HepG2 (cell line): Measurements from ENCODE around the gene CKB. TPM values are rescaled to one million over a fixed set of nuclear protein-coding genes. Genes with fewer than 3 reads are reported as not detected.
A peak's percentile ranks its signal among the peaks of the same experiment; 100 is the strongest.

ENCODE experiments used
- ATAC-seq: fragments of 200-7000 bp; cut with Tn5 transposase; 3 replicates; pipeline ENCODE4 v1.9.1; 2020; ENCODE audit warnings: mild to moderate bottlenecking, moderate library complexity
- BruUV-seq: library from RNA; stranded (reverse); fragments of 400-500 nt; replicated peaks from 2 replicates; lab custom pipeline; 2021; lab: Mats Ljungman, UMichigan
- CTCF ChIA-PET: fragments of 300-600 bp; formaldehyde crosslinking; extraction: SDS; loops from one replicate; lab custom pipeline; 2021; ENCODE audit warnings: low total read pairs, inconsistent platforms, low intra/inter-chr PET ratio; lab: Yijun Ruan, JAX
- POLR2A ChIA-PET: fragments of 350-600 bp; sonication (Branson Sonifier 250); formaldehyde crosslinking; loops from one replicate; lab custom pipeline; 2020; ENCODE audit warnings: antibody characterized with exemption, inconsistent platforms; lab: Yijun Ruan, JAX
- DNase-seq: peaks from one replicate; pipeline ENCODE4 v3.0.0-alpha.2; 2015; ENCODE audit warnings: low spot score
- FAIRE-seq: peaks from 3 replicates; lab custom pipeline; 2011; peaks lifted over from hg19 to GRCh38; lab: Jason Lieb, UNC
- H2AFZ ChIP-seq: one replicate; pipeline ENCODE4 v1.6.1; 2011; ENCODE audit warnings: low read length, inconsistent platforms
- H3K27ac ChIP-seq: fragments of 300-600 bp; 3 replicates; pipeline ENCODE4 v1.8.0; 2011; ENCODE audit warnings: mixed run types, mild to moderate bottlenecking, mixed read lengths, low read length, inconsistent platforms; ENCODE audit not compliant: insufficient read depth; ENCODE audit errors: extremely low read length
- H3K27me3 ChIP-seq, 2 experiments: fragments of 200-600 bp in 1 of 2; 2 replicates in 1 of 2; 3 replicates in 1 of 2; pipeline versions ENCODE4 v1.6.0 to v1.8.0; 2011; ENCODE audit warnings: low read length in 2 of 2, mild to moderate bottlenecking in 2 of 2, moderate library complexity in 2 of 2, inconsistent platforms in 1 of 2; ENCODE audit not compliant: insufficient read depth in 2 of 2, control insufficient read depth in 1 of 2
- H3K36me3 ChIP-seq, 2 experiments: fragments of 200-600 bp in 1 of 2; replicated peaks in 1 of 2; 2 replicates in 1 of 2; 3 replicates in 1 of 2; pipeline versions ENCODE4 v1.5.1 to v1.8.0; 2011; ENCODE audit warnings: low read length in 2 of 2, inconsistent platforms in 1 of 2; ENCODE audit not compliant: insufficient read depth in 2 of 2, control insufficient read depth in 1 of 2
- H3K4me1 ChIP-seq: 2 replicates; pipeline ENCODE4 v1.5.1; 2012; ENCODE audit warnings: low read length, inconsistent platforms; ENCODE audit not compliant: insufficient read depth
- H3K4me2 ChIP-seq: 2 replicates; pipeline ENCODE4 v1.6.0; 2011; ENCODE audit warnings: low read depth, low read length, inconsistent platforms
- H3K4me3 ChIP-seq, 3 experiments: fragments of 200-600 bp in 1 of 3; sonication (generic), shearing (Covaris generic) in 1 of 3; replicated peaks in 1 of 3; 2 replicates each; pipeline ENCODE4 v1.5.1; 2011 to 2016; ENCODE audit warnings: low read length in 3 of 3, inconsistent platforms in 2 of 3, low read depth in 2 of 3, mild to moderate bottlenecking in 2 of 3, control low read depth in 1 of 3, mixed read lengths in 1 of 3; ENCODE audit not compliant: insufficient read depth in 1 of 3
- H3K79me2 ChIP-seq: one replicate; pipeline ENCODE4 v1.6.1; 2011; ENCODE audit warnings: low read length, inconsistent platforms; ENCODE audit not compliant: insufficient read depth
- H3K9ac ChIP-seq: 2 replicates; pipeline ENCODE4 v1.6.0; 2011; ENCODE audit warnings: mild to moderate bottlenecking, low read depth, low read length, inconsistent platforms; ENCODE audit not compliant: insufficient read depth
- H3K9me3 ChIP-seq: 2 replicates; pipeline ENCODE4 v1.5.1; 2012; ENCODE audit warnings: mild to moderate bottlenecking, low read length
- H4K20me1 ChIP-seq: 2 replicates; pipeline ENCODE4 v1.6.0; 2011; ENCODE audit warnings: inconsistent platforms, mild to moderate bottlenecking, low read length, moderate library complexity; ENCODE audit not compliant: insufficient read depth
- AGO2 ChIP-seq: fragments of 200-400 bp; formaldehyde crosslinking; optimal IDR thresholded peaks from 2 replicates; pipeline ENCODE3; 2017; ENCODE audit warnings: mild to moderate bottlenecking, low read depth, low read length, moderate library complexity
- BHLHE40 ChIP-seq: IDR thresholded peaks from 2 replicates; pipeline ENCODE4 v1.6.1; 2011; ENCODE audit warnings: low read length, improper control_type of control experiment
- HNRNPL ChIP-seq: fragments of 200-400 bp; formaldehyde crosslinking; IDR thresholded peaks from 2 replicates; pipeline ENCODE4 v1.6.1; 2017; ENCODE audit warnings: mild to moderate bottlenecking, low read depth, low read length
- KDM5B ChIP-seq: sonication (generic); formaldehyde crosslinking; IDR thresholded peaks from 2 replicates; pipeline ENCODE4 v1.4.0; 2020; ENCODE audit warnings: missing genetic modification reagents, mild to moderate bottlenecking, borderline replicate concordance
- MEF2D ChIP-seq: sonication (generic); formaldehyde crosslinking; IDR thresholded peaks from 2 replicates; pipeline ENCODE4 v1.5.1; 2020; ENCODE audit warnings: mild to moderate bottlenecking, missing genetic modification reagents
- RBM22 ChIP-seq: fragments of 200-400 bp; formaldehyde crosslinking; optimal IDR thresholded peaks from 2 replicates; pipeline ENCODE3; 2017; ENCODE audit warnings: mild to moderate bottlenecking, low read length, moderate library complexity
- ZFAT ChIP-seq: sonication (generic); formaldehyde crosslinking; conservative IDR thresholded peaks from 2 replicates; pipeline ENCODE4 v1.8.1; 2023; ENCODE audit warnings: missing genetic modification reagents, inconsistent platforms
- ZNF121 ChIP-seq: sonication (generic); formaldehyde crosslinking; IDR thresholded peaks from 2 replicates; pipeline ENCODE4 v1.5.0; 2020; ENCODE audit warnings: mild to moderate bottlenecking, missing genetic modification reagents
- ZNF20 ChIP-seq: sonication (generic); formaldehyde crosslinking; IDR thresholded peaks from 2 replicates; pipeline ENCODE4 v1.4.0; 2020; ENCODE audit warnings: mild to moderate bottlenecking, moderate library complexity, missing genetic modification reagents
- ZNF512 ChIP-seq: sonication (generic); formaldehyde crosslinking; IDR thresholded peaks from 2 replicates; pipeline ENCODE4 v1.4.0; 2020; ENCODE audit warnings: mild to moderate bottlenecking, missing genetic modification reagents
- ZNF563 ChIP-seq: sonication (generic); formaldehyde crosslinking; IDR thresholded peaks from 2 replicates; pipeline ENCODE4 v1.8.0; 2022; ENCODE audit warnings: mild to moderate bottlenecking, moderate library complexity, missing genetic modification reagents
- ZNF777 ChIP-seq: sonication (generic); formaldehyde crosslinking; IDR thresholded peaks from 2 replicates; pipeline ENCODE4 v1.4.0; 2020; ENCODE audit warnings: missing genetic modification reagents
- WGBS: methylation state at CpG from one replicate; pipeline ENCODE4 v1.1.6; 2017; ENCODE audit warnings: low lambda C conversion rate; 5-methylcytosine and 5-hydroxymethylcytosine counted together
- in situ Hi-C: cut with HindIII; loops from 2 replicates; pipeline ENCODE4 v1.10.0; 2017; ENCODE audit warnings: low pct_unique_long_range_greater_than_20kb; ENCODE audit not compliant: extremely low pct_ligation_motif_present
- intact Hi-C: fragments of 100-400 bp; cut with micrococcal nuclease; formaldehyde crosslinking; loops from one replicate; pipeline ENCODE4 v1.10.0; 2022; ENCODE audit not compliant: unreplicated experiment
- polyA plus RNA-seq, 8 experiments: library from polyadenylated mRNA; depleted of rRNA in 3 of 8; stranded (reverse) in 7 of 8; unstranded in 1 of 8; fragments of >200 nt; fragmentation: Illumina TruSeq in 4 of 8; extraction: Trizol in 4 of 8; gene quantifications; 2 replicates each; pipeline versions ENCODE4 v1.2.1 to v1.2.3, GENCODE V29; 2011 to 2016; ENCODE audit warnings: low read depth in 4 of 8, missing spikeins in 1 of 8, mixed read lengths in 1 of 8; ENCODE audit not compliant: insufficient read depth in 1 of 8
- total RNA-seq, 5 experiments: library from RNA; depleted of rRNA; stranded (reverse); fragments of >200 nt; fragmentation: Illumina TruSeq; extraction: Trizol; gene quantifications; 2 replicates each; pipeline ENCODE4 v1.2.3, GENCODE V29; 2016; ENCODE audit warnings: low read depth in 1 of 5
- TF ChIP-seq, protein P1 (sequence below): sonication (generic); formaldehyde crosslinking; IDR thresholded peaks from 2 replicates; pipeline ENCODE4 v1.4.0; 2020; ENCODE audit warnings: missing genetic modification reagents

Gene CKB
- total and polyA plus RNA-seq, 2 of the 13 experiments (the other 11 are each of a cell fraction or from before 2014, with no cell fraction given): 82.3 to 217 TPM

DNA sequence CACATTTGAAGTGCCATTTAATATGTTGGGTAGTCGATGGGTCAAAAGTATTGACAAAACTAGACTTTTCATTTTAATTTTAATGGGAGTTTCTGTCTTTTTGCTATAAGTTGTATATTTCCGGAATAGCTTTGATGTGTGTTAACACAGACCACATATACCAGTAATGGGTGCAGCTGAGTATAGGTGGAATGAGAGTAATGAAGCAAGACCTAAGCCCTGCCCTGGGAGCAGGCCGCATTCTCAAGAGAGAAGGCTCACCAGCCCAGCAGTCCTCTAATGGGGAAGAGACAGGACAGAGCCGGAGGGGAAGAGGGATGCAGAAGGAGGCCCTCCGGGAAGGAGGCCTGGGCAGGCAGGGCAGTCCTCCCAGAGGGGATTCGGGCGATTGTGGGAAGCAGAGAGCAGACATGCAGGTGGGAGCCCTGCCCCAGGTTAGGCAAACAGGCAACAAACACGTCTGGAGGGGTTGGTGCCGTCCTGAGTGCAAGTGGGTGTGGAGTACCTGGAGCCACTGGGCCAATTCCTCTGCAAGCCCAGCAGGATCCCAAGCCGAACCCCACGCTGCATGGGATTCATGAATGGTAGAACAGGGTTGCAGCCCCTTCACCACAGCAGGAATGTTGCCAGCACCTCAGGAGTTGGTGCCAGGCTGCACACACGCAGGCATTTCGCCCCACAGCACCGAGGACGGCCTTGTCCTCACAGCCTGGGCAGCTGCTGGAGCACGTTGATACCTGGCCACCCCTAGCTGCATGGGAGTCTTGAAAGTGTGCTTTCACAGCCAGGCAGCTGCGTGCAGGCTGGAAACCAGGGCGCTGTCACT is 7.8 kb downstream of the CKB start:
- Histone ChIP-seq H3K27me3 (no peaks in the 10 kb centered on the region), H3K4me1 (peaks cover 44% of the 10 kb centered on the region), H3K27ac (no peak overlapping the region), H3K79me2 (no peaks in the 10 kb centered on the region), H3K9ac (no peak overlapping the region), H3K36me3 (peaks cover 0 to 7% of the 10 kb centered on the region in 2 experiments; a peak in 1 of 5 replicates), H4K20me1 (no peaks in the 10 kb centered on the region), H2AFZ (no peak overlapping the region), H3K4me2 (no peak overlapping the region), H3K9me3 (no peaks in the 10 kb centered on the region), H3K4me3 (no peak overlapping the region)
- no TSS peak for BruUV-seq
- intact Hi-C loops (no loop called here), in situ Hi-C loops (no loop called here)
- ATAC-seq: no peak
- no peak for FAIRE-seq
- no peak for DNase-seq
- ChIA-PET CTCF (no interaction called here), POLR2A (no interaction called here)
- TF ChIP-seq AGO2 (peak; percentile 71), KDM5B (no peak), ZNF121 (CRISPR knock-in tag) (no peak), HNRNPL (0 out of 2 replicates have a peak, but pooled peaks have one; percentile 28)
- 87% methylated on average over 9 of the region's 18 CpGs for WGBS

GRCh38 chr14:103512701-103513611 is 9.7 kb downstream of the CKB start:
- Histone ChIP-seq H3K79me2 (no peaks in the 10 kb centered on the region), H3K4me2 (no peak overlapping the region; the same call in 1 of the 2 replicates), H3K4me1 (peaks cover 43% of the 10 kb centered on the region), H3K9ac (no peak overlapping the region), H2AFZ (no peak overlapping the region), H3K36me3 (0 out of 5 replicates have a peak, but pooled peaks cover 0 to 6% of the 10 kb centered on the region in 2 experiments), H3K4me3 (no peak overlapping the region), H3K27ac (no peak overlapping the region), H3K9me3 (no peaks in the 10 kb centered on the region), H4K20me1 (no peaks in the 10 kb centered on the region), H3K27me3 (no peaks in the 10 kb centered on the region)
- FAIRE-seq (no peak), ATAC-seq (peak; percentile 9), DNase-seq (no peak)
- in situ Hi-C loops: no loop called here
- ChIA-PET POLR2A (no interaction called here), CTCF (no interaction called here)
- BruUV-seq: no TSS peak
- intact Hi-C loops: no loop called here
- 70% methylated on average over 18 of the region's 25 CpGs for WGBS
- TF ChIP-seq BHLHE40 (peak; percentile 44; the same call in 1 of the 2 replicates), RBM22 (no peak), ZNF563 (CRISPR knock-in tag) (no peak), MEF2D (CRISPR knock-in tag) (no peak), ZNF20 (CRISPR knock-in tag) (no peak), ZFAT (CRISPR knock-in tag) (no peak), ZNF512 (CRISPR knock-in tag) (no peak), ZNF777 (CRISPR knock-in tag) (no peak)
- TF ChIP-seq, protein P1, sequence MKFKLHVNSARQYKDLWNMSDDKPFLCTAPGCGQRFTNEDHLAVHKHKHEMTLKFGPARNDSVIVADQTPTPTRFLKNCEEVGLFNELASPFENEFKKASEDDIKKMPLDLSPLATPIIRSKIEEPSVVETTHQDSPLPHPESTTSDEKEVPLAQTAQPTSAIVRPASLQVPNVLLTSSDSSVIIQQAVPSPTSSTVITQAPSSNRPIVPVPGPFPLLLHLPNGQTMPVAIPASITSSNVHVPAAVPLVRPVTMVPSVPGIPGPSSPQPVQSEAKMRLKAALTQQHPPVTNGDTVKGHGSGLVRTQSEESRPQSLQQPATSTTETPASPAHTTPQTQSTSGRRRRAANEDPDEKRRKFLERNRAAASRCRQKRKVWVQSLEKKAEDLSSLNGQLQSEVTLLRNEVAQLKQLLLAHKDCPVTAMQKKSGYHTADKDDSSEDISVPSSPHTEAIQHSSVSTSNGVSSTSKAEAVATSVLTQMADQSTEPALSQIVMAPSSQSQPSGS (CRISPR knock-in tag): no peak
